HG03025 (cell line): Measurements from ENCODE around the gene SBF2.
"Not testable (repeated sequence)": the region's sequence is repeated elsewhere in the genome, so short reads cannot be mapped to it uniquely, and the experiment has no call there.

ENCODE experiments used
- ATAC-seq: cut with Tn5 transposase; IDR thresholded peaks from one replicate; pipeline ENCODE4 v1.9.1; 2021; ENCODE audit warnings: mild to moderate bottlenecking, moderate library complexity; ENCODE audit not compliant: unreplicated experiment, low FRiP score

Gene SBF2

DNA sequence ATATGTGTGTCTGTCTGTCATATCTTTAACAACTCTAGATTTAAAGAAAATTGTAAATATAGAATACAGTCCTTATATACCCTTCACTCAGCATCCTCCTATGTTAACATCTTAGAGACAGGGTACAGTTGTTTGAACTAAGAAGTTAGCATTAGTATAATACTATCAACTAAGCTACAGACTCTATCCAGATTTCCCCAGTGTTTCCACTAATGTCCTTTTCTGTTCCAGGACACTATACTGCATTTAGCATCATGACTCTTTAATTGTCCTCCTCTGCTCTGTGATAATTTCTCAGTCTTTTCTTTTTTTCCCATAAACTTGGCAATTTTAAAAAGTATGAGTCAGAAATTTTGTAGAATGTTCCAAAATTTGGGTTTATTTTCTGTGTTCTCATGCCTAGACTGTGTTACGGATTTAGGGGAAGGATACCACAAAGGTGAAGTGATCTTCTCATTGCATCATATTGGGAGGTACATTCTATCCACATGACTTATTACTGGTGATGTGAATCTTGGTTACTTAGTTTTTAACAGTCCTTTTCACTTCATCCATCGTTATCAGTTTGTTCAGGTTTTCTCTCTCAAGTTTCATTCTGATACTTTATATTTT is 168.4 kb downstream of the SBF2 start:
- ATAC-seq: no peak

DNA sequence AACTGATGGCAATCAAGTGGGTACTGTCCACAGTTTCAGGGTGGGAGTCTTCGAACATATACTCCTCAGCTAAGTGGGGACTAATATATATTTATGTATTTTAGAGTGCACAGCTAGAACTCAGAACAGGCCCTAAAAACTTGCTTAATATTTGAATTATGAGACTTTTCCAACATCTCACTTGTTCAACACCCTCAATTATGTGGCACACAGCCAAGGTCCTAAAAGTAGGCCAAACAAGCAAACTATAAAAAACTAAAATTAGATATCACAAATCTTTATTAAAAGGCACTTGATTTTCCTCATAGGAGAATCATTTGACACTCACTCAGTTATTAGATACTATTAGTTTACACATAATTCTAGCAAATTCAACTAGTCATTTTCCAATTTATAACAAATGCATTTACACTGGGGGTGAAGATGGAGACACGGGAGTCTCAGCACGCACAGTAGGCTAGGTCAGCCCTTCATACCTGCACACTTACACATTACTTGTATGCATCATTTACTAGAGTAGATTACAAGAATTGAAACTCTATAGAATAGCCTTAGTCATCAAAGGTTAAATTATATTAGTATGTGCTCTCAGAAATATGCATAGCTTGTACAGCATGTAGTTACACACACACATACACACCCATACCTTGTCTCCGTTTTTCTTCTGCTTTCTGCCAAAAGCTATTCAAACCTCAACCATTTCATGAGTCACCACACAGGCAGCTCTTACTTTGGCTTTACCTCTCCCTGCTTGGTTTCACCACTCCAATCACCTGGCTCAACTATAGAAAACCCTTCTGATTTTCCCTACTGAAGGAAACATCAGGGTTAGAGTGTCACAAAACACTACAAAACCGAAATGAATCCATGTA is 171.5 kb downstream of the SBF2 start:
- ATAC-seq: no peak

DNA sequence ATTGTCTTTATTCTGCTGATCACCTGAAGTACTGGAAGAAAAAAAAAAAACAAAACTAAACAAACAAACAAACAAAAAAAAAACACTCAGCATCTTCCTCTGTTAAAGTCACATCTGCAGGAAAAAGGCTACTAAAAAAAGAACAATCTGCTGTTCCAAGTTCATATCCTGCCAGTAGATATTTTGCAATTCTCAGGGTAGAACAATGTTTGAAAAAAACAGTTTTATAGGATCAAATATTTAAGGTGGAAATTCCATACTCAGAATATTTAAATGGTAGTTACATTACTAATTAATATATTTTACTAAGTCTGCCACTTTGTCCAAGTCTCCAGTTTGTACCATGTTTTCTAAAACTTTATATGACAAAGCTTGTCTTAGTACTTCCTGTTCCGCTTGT is 175.2 kb downstream of the SBF2 start:
- no peak for ATAC-seq

DNA sequence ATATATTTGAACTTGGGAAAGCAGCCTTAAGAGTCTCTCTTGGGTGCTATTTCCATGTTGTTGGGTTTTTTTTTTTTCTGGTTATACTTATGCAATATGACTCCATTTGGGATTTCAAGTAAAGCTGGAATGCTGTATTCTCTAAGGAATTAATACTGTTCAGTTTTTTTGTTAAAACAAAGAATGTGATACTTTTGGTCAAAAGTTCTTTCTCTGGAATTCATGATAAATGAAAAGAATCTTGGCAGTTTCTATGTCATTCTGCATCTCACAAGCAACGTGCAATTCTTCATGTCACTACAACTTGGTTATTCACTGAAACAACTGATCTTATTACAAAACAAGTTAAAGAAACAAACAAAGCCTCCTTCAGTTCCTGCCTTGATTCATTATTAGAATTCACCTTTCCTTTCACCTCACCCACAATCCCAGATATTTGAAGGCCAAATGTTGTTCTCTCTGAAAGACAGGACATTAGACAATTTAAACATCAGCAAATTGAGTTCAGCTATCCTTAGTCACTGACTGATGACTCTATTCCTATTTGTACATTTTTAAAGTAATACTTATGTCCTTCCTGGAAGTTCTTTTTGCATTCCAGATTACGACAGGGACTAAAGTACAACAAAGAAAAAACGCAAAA is 176.2 kb downstream of the SBF2 start:
- no peak for ATAC-seq

DNA sequence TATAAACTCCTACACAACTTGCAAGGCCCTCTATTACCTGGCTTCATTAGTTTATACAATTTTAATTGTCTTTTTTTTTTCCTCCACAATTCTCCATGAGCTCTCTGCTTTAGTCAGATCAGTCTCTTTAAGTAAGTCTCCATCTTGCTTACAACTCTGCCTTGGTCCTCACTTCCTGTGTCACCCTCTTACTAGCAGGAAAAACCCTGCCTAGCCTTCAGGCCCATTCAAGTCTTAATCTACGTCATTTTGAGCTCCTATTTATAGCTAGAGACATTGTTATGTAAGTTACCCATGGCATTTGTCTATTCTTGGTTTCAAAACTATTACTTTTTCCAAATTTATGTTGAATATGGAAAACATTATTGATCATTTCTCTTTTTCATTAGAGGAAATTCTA is 177.4 kb downstream of the SBF2 start:
- no peak for ATAC-seq

DNA sequence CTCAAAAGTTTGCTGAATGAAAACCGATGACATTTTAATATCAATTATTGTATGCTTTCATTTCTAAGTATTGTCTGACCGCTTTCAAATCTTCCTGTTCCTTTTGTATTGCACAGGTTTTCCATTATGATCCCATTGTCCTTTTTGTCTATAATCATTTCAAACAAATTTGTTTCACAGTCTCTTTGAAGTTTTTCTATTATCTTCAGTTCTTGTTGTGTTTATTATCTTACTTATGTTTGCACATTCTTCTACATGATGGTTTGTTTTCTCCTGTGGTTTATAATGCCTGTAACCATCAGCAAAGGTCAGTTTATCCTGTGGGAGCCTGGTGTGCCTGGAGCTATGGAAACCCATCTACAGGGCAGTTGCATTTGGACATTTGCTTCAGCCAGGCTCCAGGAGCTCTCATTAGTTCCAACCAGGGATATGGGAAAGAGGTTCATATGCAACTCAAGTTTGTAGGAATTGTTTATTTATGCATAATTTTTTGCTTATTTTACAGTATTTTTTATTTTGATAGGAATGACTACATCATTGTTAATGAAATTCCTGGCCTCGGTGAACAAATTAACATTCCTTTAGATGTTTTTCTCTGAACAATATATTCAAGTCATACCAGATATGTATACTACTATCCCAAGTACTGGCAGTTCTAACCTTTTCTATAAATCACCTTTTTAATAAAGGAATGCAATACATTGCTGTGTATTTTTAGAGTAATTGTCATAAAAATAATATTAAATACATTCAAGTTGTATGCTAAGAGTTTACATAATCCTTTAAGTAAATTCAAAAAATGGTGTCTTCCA is 179.2 kb downstream of the SBF2 start:
- no peak for ATAC-seq

DNA sequence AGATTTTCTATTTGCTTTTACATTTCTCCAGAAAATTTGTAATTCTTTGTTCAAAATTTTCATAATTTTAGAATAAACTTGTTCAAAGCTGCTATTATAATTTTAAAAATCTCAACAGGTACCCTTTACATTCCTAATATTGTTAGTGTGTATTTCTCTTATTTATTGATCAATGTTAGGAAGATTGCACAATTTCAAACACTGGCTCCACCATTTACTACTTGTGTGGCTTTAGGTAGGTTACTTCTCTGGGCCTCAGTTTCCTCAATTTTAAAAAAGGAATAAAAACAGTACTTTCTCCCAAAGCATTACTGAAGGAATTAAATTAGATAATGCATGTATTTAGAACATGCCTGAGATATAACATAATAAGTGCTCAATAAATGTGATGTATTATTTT is 180.2 kb downstream of the SBF2 start:
- no peak for ATAC-seq

DNA sequence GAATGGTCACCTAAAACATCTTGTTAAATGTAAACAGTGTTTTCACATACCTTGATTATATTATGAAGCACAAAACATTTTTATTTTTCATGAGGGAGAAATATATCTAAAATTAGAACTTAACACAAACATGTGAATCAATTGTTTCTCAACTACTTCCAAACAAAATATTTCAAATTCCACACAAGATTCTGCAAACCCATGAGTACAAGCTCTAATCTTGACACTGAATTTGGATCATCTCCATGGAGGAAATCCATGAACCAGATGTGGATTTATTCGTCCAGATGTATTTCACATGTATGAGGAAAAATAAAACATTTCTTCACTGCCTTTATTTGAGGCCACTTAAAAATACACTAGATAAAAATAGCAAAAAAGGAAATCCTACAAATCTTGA is 184.2 kb downstream of the SBF2 start:
- ATAC-seq: no peak

DNA sequence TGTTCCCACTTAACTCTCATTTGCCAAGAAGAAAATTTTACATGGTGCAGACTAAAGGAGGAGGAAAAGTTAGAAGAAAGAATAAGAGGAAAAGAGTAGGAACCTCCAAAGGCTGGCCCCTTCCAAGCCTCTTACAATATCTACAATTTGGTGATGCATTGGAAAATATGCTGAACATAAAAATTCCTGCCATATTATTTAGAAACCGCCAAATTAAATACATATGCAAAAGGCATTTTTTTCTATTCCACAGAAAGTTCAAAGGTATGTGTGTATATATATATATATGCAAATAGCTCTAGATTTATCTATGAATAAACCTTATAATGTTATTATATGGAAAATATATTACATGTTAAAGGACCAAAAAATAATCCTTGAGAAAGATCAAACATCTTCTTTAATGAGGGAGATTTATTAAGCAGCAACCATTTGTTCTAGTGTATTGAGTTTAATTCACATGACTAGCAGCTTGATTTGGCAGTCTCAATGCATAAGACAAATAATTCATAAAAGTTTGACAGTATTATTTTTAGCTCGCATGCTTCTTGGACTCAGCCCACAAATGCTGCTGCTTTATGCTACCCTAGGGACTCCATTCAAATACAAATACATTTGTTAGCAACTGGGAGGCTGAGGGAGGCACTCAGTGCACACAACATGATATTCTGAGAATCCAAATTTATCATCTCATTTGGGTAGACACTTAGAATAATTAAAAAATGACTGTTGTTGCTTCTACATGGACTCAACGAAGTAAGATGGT is 184.9 kb downstream of the SBF2 start:
- ATAC-seq: no peak

DNA sequence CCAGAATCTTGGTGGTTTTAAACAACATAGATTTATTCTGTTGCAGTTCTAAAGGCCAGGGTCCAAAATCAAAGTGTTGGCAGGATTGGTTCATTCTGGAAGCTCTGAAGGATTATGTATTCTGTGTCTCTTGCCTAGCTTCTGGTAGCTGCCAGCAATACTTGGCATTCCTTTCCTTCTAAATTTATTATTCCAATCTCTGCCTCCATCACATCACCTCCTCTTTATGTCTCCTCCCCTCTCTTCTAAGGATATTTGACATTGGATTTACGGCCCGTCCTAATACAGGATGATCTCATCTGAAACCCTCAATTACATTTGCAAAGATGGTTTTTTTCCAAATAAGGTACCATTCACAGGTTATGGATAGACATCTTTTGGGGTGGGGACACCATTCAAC is 186.5 kb downstream of the SBF2 start:
- ATAC-seq: no peak

DNA sequence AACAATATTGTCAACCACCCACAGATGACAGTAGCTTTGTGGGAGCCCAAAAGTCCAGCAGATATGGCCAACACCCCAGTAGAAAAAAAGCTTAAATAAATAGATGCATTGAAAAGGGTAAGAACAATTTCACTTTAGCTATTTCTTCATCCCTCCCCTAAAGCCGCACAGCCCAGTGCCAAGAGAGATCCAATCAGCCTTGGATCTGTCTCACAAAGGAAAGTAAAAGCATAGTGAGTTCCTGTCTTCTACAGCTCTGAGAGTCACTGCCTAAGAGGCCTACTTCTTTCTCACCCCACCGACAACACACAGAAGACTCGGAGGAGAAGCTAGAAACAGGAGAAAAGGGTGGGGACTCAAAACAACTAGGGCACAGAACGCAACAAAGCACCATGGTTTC is 196.4 kb downstream of the SBF2 start:
- no peak for ATAC-seq

DNA sequence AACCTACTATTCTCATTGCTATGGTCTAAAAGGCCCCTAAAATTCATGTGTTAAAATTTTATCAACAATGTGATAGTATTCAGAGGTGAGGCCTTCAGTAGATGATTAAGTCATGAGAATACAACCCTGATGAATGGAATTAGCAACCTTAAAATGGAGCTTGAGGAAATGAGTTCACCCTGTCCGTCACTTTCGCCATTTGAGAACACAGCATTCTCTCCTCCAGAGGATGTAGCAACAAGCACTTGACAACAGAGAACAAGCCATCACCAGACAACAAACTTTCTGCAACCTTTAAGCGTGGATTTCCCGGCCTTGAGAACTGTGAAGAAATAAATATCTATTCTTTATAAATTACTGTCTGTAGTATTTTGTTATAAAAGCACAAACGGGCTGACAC is 197.0 kb downstream of the SBF2 start:
- no peak for ATAC-seq

DNA sequence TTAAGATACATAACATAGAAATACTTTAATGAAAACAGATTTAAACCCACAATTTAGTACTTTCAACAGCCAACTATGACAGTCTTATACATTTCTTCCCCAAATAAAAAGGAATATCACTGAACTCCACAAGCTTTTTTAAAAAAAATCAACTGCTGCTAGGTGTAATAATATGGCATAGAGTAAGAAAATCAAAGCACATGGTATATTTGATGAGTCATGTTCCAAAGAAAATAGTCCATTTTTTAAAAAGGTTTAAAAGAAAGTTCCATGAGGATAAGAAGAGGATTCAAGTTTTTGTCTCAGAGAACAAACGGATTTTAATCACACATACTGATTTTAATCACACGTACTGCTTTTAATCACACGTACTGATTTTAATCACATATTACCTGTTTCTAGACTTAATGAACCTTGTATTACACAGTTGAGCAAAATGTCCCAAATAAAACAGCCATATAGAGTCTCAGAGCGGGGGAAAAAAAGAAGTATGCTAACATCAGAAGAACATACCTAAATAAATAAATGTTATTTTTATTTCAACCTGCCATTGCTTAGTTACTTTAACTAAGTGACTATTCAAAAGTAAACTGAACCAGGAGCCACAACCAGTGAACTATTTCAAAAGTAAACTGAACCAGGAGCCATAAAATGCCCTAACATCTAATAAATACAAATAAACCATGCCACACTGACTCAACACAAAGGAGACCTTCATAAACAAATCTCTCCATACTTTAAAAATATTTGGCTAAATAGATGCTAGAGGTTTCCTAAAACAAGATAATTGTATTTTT is 198.4 kb downstream of the SBF2 start:
- ATAC-seq: no peak

DNA sequence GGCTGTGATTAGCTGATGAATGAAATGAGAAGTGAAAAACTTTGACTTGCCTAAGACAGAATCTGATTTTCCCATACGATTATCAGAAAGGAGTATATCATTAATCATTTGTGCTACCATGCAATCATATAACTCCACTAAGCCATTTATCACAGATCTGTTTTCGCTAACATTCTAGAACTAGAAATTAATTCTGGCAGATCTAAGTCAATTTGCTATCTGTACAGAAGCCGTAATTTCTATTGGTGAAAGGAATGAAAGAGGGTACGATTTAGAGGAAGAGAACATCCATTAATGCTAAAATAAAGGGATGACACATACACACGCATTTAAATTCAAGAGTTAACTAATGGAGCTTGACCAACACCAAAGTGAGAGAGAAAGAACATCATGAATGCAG is 201.6 kb downstream of the SBF2 start:
- ATAC-seq: no peak

DNA sequence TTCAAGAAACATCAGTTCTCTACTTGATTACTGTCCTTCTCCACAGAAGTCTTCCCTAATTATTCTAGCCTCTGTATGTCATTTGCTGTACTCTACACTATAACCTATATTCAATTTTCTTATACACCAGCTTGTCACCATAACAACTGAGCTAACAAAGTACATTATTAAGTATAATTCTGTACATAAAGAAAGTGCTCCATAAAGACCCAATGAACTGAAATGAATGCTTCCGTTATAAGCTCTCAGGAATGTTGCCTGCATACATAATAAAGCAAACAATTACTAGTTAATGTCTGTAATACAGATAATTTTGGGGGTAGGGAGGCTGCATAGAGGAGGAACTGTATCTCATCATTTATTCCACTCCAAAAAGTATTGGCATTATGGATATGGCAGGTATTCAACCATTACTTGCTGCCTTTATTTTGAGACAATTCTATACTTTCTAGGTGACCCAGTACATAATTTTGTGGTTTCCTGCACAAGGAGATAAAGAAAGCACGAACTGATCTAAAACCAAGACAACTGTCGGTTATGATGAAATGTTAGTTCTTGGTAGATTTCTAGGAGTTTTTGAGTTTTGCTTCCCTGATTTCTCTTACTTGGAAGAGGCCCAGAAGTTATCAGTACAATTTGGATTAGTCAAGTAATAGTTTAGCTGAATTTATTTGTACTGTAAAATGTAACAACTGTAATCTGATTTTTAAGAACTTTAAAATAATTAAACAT is 202.5 kb downstream of the SBF2 start:
- ATAC-seq: no peak

DNA sequence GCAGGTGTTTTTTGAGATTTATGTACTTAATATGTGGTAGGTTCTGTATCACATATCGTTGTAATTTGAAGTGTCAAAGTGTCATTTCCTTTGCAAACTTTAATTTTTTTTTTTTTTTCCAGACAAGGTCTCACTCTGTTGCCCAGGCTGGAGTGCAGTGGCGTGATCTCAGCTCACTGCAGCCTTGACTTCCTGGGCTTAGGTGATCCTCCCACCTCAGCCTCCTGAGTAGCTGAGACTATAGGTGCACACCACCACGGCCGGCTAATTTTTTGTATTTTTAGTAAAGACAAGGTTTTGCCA is 206.1 kb downstream of the SBF2 start:
- ATAC-seq: not testable (repeated sequence)

DNA sequence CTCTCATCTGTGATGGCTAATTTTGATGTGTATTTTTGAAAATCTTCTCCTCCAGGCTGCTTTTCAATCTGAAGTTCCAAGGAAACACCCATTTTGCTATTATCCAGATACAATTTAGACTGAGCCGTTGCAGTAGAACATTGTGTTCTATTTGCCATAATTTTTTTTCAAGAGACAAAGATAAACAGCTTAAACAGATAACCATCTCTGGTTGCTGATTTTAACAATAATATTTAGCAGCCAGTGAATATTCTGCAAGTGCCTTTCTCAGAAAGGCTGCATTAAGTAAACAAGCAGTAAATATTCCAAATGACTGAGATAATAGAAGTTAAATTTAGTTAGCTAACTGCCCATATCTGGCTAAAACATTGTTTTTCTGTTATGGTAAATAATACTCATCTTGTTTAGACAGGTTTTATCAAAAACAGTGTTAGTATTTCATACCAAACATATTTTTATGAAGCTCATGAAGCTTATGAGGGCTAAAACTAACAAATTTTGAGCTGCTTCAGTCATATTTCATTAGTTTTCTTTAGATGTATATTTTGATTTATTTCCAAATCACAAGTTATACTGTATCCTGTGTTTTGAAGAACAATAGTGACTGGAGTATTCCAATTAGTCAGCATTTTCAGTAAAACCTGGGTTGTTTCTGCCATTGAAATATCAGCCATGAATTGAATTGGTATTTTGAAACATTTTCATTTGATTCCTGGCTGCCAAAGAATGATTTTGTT is 206.7 kb downstream of the SBF2 start:
- no peak for ATAC-seq

DNA sequence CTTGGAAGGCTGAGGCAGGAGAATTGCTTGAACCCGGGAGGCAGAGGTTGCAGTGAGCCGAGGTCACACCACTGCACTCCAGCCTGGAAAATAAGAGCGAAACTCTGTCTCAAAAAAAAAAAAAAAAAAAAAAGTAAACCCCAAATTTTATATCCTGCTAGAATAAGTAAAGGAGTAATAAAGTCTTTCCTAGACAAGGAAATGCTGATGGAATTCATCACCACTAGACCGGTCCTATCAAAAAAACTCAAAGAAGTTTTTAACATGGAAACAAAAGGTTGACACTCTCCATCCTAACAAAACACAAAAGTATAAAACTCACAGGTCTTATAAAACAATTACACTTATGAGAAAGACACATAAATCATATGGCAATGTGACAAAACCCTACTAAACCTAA is 213.9 kb downstream of the SBF2 start:
- no peak for ATAC-seq
